HCT116 (cell line): ENCODE data around the gene CDK5RAP2. TPM values are rescaled to one million over a fixed set of nuclear protein-coding genes. Genes with fewer than 3 reads are reported as not detected.

Experiments used
- ATAC-seq: fragments of 200-7000 bp; cut with Tn5 transposase; 2 replicates; pipeline ENCODE4 v1.9.1; 2020; ENCODE audit warnings: mild to moderate bottlenecking, moderate library complexity
- BruUV-seq: library from RNA; stranded (reverse); fragments of 400-500 nt; replicated peaks from 2 replicates; lab custom pipeline; 2021; lab: Mats Ljungman, UMichigan
- CTCF ChIA-PET: fragments of 300-600 bp; sonication (Branson Sonifier 250); formaldehyde crosslinking; loops from one replicate; lab custom pipeline; 2021; ENCODE audit warnings: antibody characterized with exemption; lab: Charles Lee
- POLR2A ChIA-PET: fragments of 300-600, 350-600 bp; sonication (Branson Sonifier 250); formaldehyde crosslinking; loops from one replicate; lab custom pipeline; 2021; ENCODE audit warnings: antibody characterized with exemption; lab: Charles Lee
- RAD21 ChIA-PET, 2 experiments: fragments of 300-600 bp; sonication (Branson Sonifier 250); formaldehyde crosslinking; loops; one replicate each; lab custom pipeline; 2023; ENCODE audit warnings: low total read pairs in 2 of 2; ENCODE audit not compliant: uncharacterized antibody in 2 of 2, unreplicated experiment in 2 of 2, low non-redundant PET in 1 of 2; lab: Charles Lee
- DNase-seq: peaks from one replicate; pipeline ENCODE4 v3.0.0-alpha.2; 2010; ENCODE audit warnings: low read depth, low spot score
- H2AFZ ChIP-seq: fragments of 200-600 bp; shearing (Covaris generic), sonication (generic); 2 replicates; pipeline ENCODE4 v1.6.1; 2017; ENCODE audit warnings: low read depth, mixed run types, mixed read lengths, antibody characterized with exemption, low read length; ENCODE audit not compliant: poor library complexity, severe bottlenecking
- H3K27ac ChIP-seq: 2 replicates; pipeline ENCODE4 v1.5.1; 2012; ENCODE audit warnings: low read depth, low read length
- H3K27me3 ChIP-seq: fragments of 200-600 bp; sonication (generic); 2 replicates; pipeline ENCODE4 v1.6.1; 2016; ENCODE audit warnings: mixed run types, low read length, mixed read lengths; ENCODE audit not compliant: insufficient read depth
- H3K36me3 ChIP-seq, 2 experiments: fragments of 200-500 bp in 1 of 2; fragments of 200-600 bp in 1 of 2; sonication (Bioruptor generic) in 1 of 2; sonication (generic) in 1 of 2; 2 replicates each; pipeline versions ENCODE4 v1.5.1 to v1.6.1; 2014 to 2016; ENCODE audit warnings: low read length in 2 of 2, inconsistent platforms in 1 of 2, mixed read lengths in 1 of 2, mixed run types in 1 of 2; ENCODE audit not compliant: insufficient read depth in 2 of 2, control insufficient read depth in 1 of 2
- H3K4me1 ChIP-seq, 2 experiments: fragments of 200-600 bp in 1 of 2; sonication (generic) in 1 of 2; 2 replicates each; pipeline versions ENCODE4 v1.5.1 to v1.6.1; 2012 to 2017; ENCODE audit warnings: low read length in 2 of 2, inconsistent platforms in 1 of 2, mild to moderate bottlenecking in 1 of 2, mixed read lengths in 1 of 2, mixed run types in 1 of 2, moderate library complexity in 1 of 2; ENCODE audit not compliant: insufficient read depth in 2 of 2, control insufficient read depth in 1 of 2
- H3K4me2 ChIP-seq: fragments of 200-600 bp; sonication (generic); 2 replicates; pipeline ENCODE4 v1.6.1; 2017; ENCODE audit warnings: mixed run types, low read length, mixed read lengths
- H3K4me3 ChIP-seq, 2 experiments: fragments of 200-600 bp in 1 of 2; sonication (generic) in 1 of 2; replicated peaks in 1 of 2; 2 replicates each; pipeline ENCODE4 v1.5.1; 2011 to 2016; ENCODE audit warnings: low read length in 2 of 2, control low read depth in 1 of 2, low read depth in 1 of 2, mild to moderate bottlenecking in 1 of 2, mixed read lengths in 1 of 2, mixed run types in 1 of 2
- H3K79me2 ChIP-seq: fragments of 200-600 bp; sonication (generic); 2 replicates; pipeline ENCODE4 v1.6.1; 2017; ENCODE audit warnings: mild to moderate bottlenecking, mixed run types, low read length, moderate library complexity, mixed read lengths; ENCODE audit not compliant: insufficient read depth
- H3K9ac ChIP-seq: fragments of 200-600 bp; sonication (generic); 2 replicates; pipeline ENCODE4 v1.6.1; 2016; ENCODE audit warnings: low read length, mixed read lengths
- H3K9me2 ChIP-seq: fragments of 200-600 bp; sonication (generic), shearing (Covaris generic); 2 replicates; pipeline ENCODE4 v1.6.1; 2017; ENCODE audit warnings: mixed run types, mild to moderate bottlenecking, moderate library complexity; ENCODE audit not compliant: insufficient read depth
- H3K9me3 ChIP-seq, 2 experiments: fragments of 200-500 bp in 1 of 2; fragments of 200-600 bp in 1 of 2; sonication (Bioruptor generic) in 1 of 2; sonication (generic) in 1 of 2; 2 replicates each; pipeline ENCODE4 v1.6.1; 2014 to 2017; ENCODE audit warnings: low read length in 2 of 2, mixed read lengths in 2 of 2, inconsistent platforms in 1 of 2, low read depth in 1 of 2, mild to moderate bottlenecking in 1 of 2, mixed run types in 1 of 2, moderate library complexity in 1 of 2; ENCODE audit not compliant: control insufficient read depth in 1 of 2, insufficient read depth in 1 of 2
- H4K20me1 ChIP-seq: fragments of 200-600 bp; sonication (generic), shearing (Covaris generic); 2 replicates; pipeline ENCODE4 v1.6.1; 2017; ENCODE audit warnings: mixed run types, mild to moderate bottlenecking, moderate library complexity; ENCODE audit not compliant: insufficient read depth
- CEBPB ChIP-seq: IDR thresholded peaks from 2 replicates; pipeline ENCODE4 v1.6.1; 2012; ENCODE audit warnings: low read depth
- EZH2phosphoT487 ChIP-seq: fragments of 200-600 bp; IDR thresholded peaks from 2 replicates; pipeline ENCODE4 v1.6.1; 2018; ENCODE audit warnings: antibody characterized with exemption, borderline replicate concordance
- FOSL1 ChIP-seq: IDR thresholded peaks from 2 replicates; pipeline ENCODE4 v1.6.1; 2012; ENCODE audit warnings: low read depth
- MAX ChIP-seq: IDR thresholded peaks from 2 replicates; pipeline ENCODE4 v1.6.1; 2012
- REST ChIP-seq: IDR thresholded peaks from 2 replicates; pipeline ENCODE4 v1.6.1; 2012; ENCODE audit warnings: low read depth
- SIN3A ChIP-seq: IDR thresholded peaks from 2 replicates; pipeline ENCODE4 v1.6.1; 2012; ENCODE audit warnings: low read depth
- SP1 ChIP-seq: IDR thresholded peaks from 2 replicates; pipeline ENCODE4 v1.6.1; 2012; ENCODE audit warnings: low read depth
- SRF ChIP-seq: IDR thresholded peaks from 2 replicates; pipeline ENCODE4 v1.6.1; 2012; ENCODE audit warnings: low read depth
- TCF7L2 ChIP-seq: IDR thresholded peaks from 2 replicates; pipeline ENCODE4 v1.7.0; 2011; ENCODE audit warnings: borderline replicate concordance, inconsistent platforms; ENCODE audit not compliant: insufficient read depth, insufficient read length; ENCODE audit errors: extremely low read depth
- YY1 ChIP-seq: IDR thresholded peaks from 2 replicates; pipeline ENCODE4 v1.6.1; 2011; ENCODE audit warnings: low read length, low read depth, moderate library complexity, mild to moderate bottlenecking; ENCODE audit not compliant: insufficient replicate concordance; ENCODE audit errors: extremely low read depth
- intact Hi-C: fragments of 100-400 bp; cut with micrococcal nuclease; formaldehyde crosslinking; loops from 2 replicates; pipeline ENCODE4 v1.10.0; 2022
- total RNA-seq: library from RNA; stranded (reverse); gene quantifications from one replicate; pipeline ENCODE4 v1.2.1, GENCODE V29; 2021; ENCODE audit not compliant: unreplicated experiment

Gene CDK5RAP2
- total RNA-seq, 1 experiment from 2014 or later = 56.2 TPM

GRCh38 chr9:120478208-120478607 is 101.8 kb downstream of the CDK5RAP2 start:
- ChIA-PET POLR2A (no interaction called here), CTCF (no interaction called here), RAD21 (no interaction called here)
- BruUV-seq = no TSS peak
- Histone ChIP-seq H3K9me2 (no peaks in the 10 kb centered on the region), H3K27me3 (no peaks in the 10 kb centered on the region), H3K9ac (no peak overlapping the region), H3K9me3 (no peaks in the 10 kb centered on the region), H3K27ac (no peak overlapping the region), H3K4me3 (no peak overlapping the region), H3K79me2 (no peaks in the 10 kb centered on the region), H4K20me1 (no peaks in the 10 kb centered on the region), H2AFZ (no peak overlapping the region), H3K36me3 (peaks cover 8 to 12% of the 10 kb centered on the region in 2 experiments; a peak in 3 of 4 replicates), H3K4me2 (no peak overlapping the region), H3K4me1 (no peaks in the 10 kb centered on the region)
- ATAC-seq (no peak), DNase-seq (no peak)
- intact Hi-C loops = loop anchor here (5.0 kb wide), 1 partner anchor 921 kb away; no protein-coding TSS in a partner anchor
- TF ChIP-seq REST (no peak), YY1 (no peak), TCF7L2 (no peak), FOSL1 (no peak), SIN3A (no peak), SRF (no peak), MAX (no peak), EZH2phosphoT487 (no peak), SP1 (no peak), CEBPB (no peak)
